ENCODE data around the gene WBP11. TPM values are rescaled to one million over a fixed set of nuclear protein-coding genes. Genes with fewer than 3 reads are reported as not detected.
A peak's percentile ranks its signal among the peaks of the same experiment; 100 is the strongest.

Gene WBP11
- total and polyA plus RNA-seq, 4 donors, result 9.9 to 16.6 (median 12.2) TPM

GRCh38 chr12:14779834-14780233, 23.4 kb downstream of the WBP11 start (continued):
- TF ChIP-seq RAD21 (IDR thresholded peaks at IDR 0.05), result no peak
- TF ChIP-seq EGR1 (IDR thresholded peaks at IDR 0.05; ENCODE audit: low read depth in 2 of 2), result no peak
- no peak for TF ChIP-seq FOXA1 (IDR thresholded peaks at IDR 0.05)
- TF ChIP-seq NR2F2 (IDR thresholded peaks at IDR 0.05), result no peak
- no peak for TF ChIP-seq TAF1 (conservative IDR thresholded peaks at IDR 0.05)
- TF ChIP-seq YY1 (IDR thresholded peaks at IDR 0.05), result no peak

GRCh38 chr12:14777271-14777670, 26.0 kb downstream of the WBP11 start:
- WGBS, result 41% methylated on average over 3 of the region's 3 CpGs
- no peak for DNase-seq (ENCODE audit: low spot score)
- H3K27me3 ChIP-seq (ENCODE audit: control insufficient read depth in 4 of 4, insufficient read depth in 4 of 4, low read length in 3 of 4), result no peaks in the 10 kb centered on the region
- no peak overlapping the region for H3K4me3 ChIP-seq (ENCODE audit: low read depth in 1 of 3, low read length in 3 of 3)
- H3K4me1 ChIP-seq (ENCODE audit: control insufficient read depth in 4 of 4, insufficient read depth in 4 of 4, low read length in 3 of 4), result peaks cover 0 to 21% (median 3%) of the 10 kb centered on the region in 4 donors
- no peaks in the 10 kb centered on the region for H3K9me3 ChIP-seq (ENCODE audit: control insufficient read depth in 4 of 4, low read length in 3 of 4)
- no peak overlapping the region for H3K27ac ChIP-seq (ENCODE audit: low read depth in 1 of 2, low read length in 2 of 2)
- no peak overlapping the region for H3K9ac ChIP-seq (ENCODE audit: low read depth in 1 of 2, low read length in 2 of 2)
- TF ChIP-seq MAX (IDR thresholded peaks at IDR 0.05), result no peak
- no peaks in the 10 kb centered on the region for H3K36me3 ChIP-seq (ENCODE audit: control insufficient read depth in 4 of 4, insufficient read depth in 3 of 4, low read depth in 1 of 4, low read length in 3 of 4)

- TF ChIP-seq HNF4A (conservative IDR thresholded peaks at IDR 0.05) (no peak), RAD21 (IDR thresholded peaks at IDR 0.05) (peak in 1 of 2 donors; percentile 30), CTCF (IDR thresholded peaks at IDR 0.05; ENCODE audit: low read depth, low read length, missing input control) (peak; percentile 10)
- Histone ChIP-seq H3K27ac (ENCODE audit: low read depth in 1 of 2, low read length in 2 of 2) (peak overlapping the region in 1 of 2 donors; percentile 19), H3K9ac (ENCODE audit: low read depth in 1 of 2, low read length in 2 of 2) (no peak overlapping the region), H3K4me3 (ENCODE audit: low read depth in 1 of 3, low read length in 3 of 3) (no peak overlapping the region), H3K4me1 (ENCODE audit: control insufficient read depth in 4 of 4, insufficient read depth in 4 of 4, low read length in 3 of 4) (peaks cover 0 to 21% (median 3%) of the 10 kb centered on the region in 4 donors), H3K9me3 (ENCODE audit: control insufficient read depth in 4 of 4, low read length in 3 of 4) (no peaks in the 10 kb centered on the region), H3K36me3 (ENCODE audit: control insufficient read depth in 4 of 4, insufficient read depth in 3 of 4, low read depth in 1 of 4, low read length in 3 of 4) (no peaks in the 10 kb centered on the region), H3K27me3 (ENCODE audit: control insufficient read depth in 4 of 4, insufficient read depth in 4 of 4, low read length in 3 of 4) (no peaks in the 10 kb centered on the region)
- WGBS, result 70% methylated on average over 5 of the region's 5 CpGs
- no peak for DNase-seq (ENCODE audit: low spot score)
These were observed 26.9 kb downstream of the WBP11 start for GRCh38 chr12:14776236-14776961.

GRCh38 chr12:14775636-14775980, 27.7 kb downstream of the WBP11 start:
- peak overlapping the region; percentile 80 to 93 for H3K27ac ChIP-seq (ENCODE audit: low read depth in 1 of 2, low read length in 2 of 2)
- H3K9ac ChIP-seq (ENCODE audit: low read depth in 1 of 2, low read length in 2 of 2), result no peak overlapping the region
- TF ChIP-seq REST (IDR thresholded peaks at IDR 0.05), result no peak
- TF ChIP-seq JUND (IDR thresholded peaks at IDR 0.05), result peak in 1 of 2 donors; percentile 38
- no peak for TF ChIP-seq EGR1 (IDR thresholded peaks at IDR 0.05; ENCODE audit: low read depth in 2 of 2)
- DNase-seq (ENCODE audit: low spot score), result no peak
- H3K4me1 ChIP-seq (ENCODE audit: control insufficient read depth in 4 of 4, insufficient read depth in 4 of 4, low read length in 3 of 4), result peaks cover 0 to 21% (median 5%) of the 10 kb centered on the region in 4 donors
- WGBS, result 43% methylated on average over 1 of the region's 1 CpG
- H3K4me3 ChIP-seq (ENCODE audit: low read depth in 1 of 3, low read length in 3 of 3), result peak overlapping the region in 1 of 3 donors; percentile 72
- H3K27me3 ChIP-seq (ENCODE audit: control insufficient read depth in 4 of 4, insufficient read depth in 4 of 4, low read length in 3 of 4), result no peaks in the 10 kb centered on the region
- H3K36me3 ChIP-seq (ENCODE audit: control insufficient read depth in 4 of 4, insufficient read depth in 3 of 4, low read depth in 1 of 4, low read length in 3 of 4), result no peaks in the 10 kb centered on the region
- H3K9me3 ChIP-seq (ENCODE audit: control insufficient read depth in 4 of 4, low read length in 3 of 4), result no peaks in the 10 kb centered on the region
